ENCODE data around the gene PDPK1.

GRCh38 chr16:2492292-2492691 is 45.5 kb upstream of the PDPK1 start:
- no peak for TF ChIP-seq CTCF (conservative IDR thresholded peaks at IDR 0.05 in 1 of 2, IDR thresholded peaks at IDR 0.05 in 1 of 2; ENCODE audit: low read depth in 1 of 2, low read length in 2 of 2)
- TF ChIP-seq EZH2 (IDR thresholded peaks at IDR 0.05; ENCODE audit: low read length, missing control alignments): no peak
